HG02678 (cell line): Measurements from ENCODE around the gene LCN2.
"Not testable (repeated sequence)": the region's sequence is repeated elsewhere in the genome, so short reads cannot be mapped to it uniquely, and the experiment has no call there.

ENCODE experiments used
- ATAC-seq: cut with Tn5 transposase; IDR thresholded peaks from one replicate; pipeline ENCODE4 v1.9.1; 2021; ENCODE audit warnings: mild to moderate bottlenecking, moderate library complexity; ENCODE audit not compliant: unreplicated experiment

The LCN2 gene

DNA sequence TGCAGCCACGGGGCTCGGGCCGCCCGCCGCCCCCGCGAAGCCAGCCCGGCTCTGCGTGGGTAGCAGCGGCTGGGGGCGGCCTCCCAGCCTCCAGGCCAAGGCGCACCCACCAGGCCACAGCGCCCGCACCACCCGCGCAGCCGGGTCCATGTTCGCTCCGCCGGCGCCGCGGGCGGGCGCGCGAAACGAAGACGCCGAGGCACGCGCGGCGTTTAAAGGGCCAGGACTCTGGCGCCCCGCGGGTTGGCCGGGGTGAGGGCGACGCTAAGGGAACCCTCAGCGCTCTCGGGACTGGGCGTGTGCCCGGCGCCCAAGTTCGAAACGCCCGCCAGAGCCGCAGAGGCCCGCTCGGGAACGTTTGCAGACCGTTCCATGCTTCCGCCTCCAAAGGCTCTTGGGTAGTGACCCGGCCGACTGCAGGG is 21.7 kb upstream of the LCN2 start, which contains the start of gene PTGES2:
Gene PTGES2 (minus strand): TSS at position 162 of the 422 bp plus-strand sequence. CDS start 12 bp downstream, at position 150.
- ATAC-seq: peak; percentile 66

DNA sequence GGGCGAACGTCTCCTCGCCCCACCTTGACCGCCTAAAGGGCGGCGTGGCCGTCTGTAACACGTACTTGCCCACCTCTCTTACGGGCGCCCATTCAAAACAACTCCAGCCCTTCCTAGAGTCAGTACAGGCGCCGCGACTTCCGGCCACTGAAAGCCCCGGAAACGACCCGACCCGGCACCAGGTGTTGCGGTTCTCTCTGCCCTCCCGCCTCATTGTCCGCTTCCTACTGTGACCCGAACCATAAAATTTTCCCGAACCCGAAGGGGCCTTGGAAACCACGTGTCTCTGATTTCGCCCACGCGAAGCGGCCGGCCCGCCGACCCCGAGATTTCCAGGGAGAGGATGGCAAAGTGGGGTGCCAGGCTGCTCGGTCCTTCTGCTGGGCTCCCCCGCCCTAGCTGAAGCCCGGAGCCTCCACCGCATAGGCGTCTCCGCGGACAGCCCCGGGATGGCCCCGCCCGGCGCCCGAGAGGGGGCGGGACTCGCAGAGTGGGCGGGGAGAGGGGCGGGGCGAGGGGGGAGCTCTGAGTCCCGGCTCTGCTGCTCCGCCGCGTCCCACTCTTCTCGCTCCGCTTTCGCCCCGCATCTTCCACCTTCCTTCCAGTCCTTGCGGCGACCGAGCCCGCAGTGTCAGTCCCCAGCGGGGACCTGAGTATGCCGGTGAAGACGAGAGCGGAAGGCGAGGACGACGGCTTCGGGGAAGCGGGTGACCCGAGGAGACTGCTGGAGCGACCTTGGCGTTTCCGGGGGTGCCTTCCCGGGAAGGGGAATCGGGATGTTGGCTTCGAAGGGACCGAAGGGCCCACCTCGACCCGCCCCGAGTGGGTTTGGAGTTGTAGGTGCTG is 21.0 kb upstream of the LCN2 start:
- ATAC-seq: peak; percentile 67

DNA sequence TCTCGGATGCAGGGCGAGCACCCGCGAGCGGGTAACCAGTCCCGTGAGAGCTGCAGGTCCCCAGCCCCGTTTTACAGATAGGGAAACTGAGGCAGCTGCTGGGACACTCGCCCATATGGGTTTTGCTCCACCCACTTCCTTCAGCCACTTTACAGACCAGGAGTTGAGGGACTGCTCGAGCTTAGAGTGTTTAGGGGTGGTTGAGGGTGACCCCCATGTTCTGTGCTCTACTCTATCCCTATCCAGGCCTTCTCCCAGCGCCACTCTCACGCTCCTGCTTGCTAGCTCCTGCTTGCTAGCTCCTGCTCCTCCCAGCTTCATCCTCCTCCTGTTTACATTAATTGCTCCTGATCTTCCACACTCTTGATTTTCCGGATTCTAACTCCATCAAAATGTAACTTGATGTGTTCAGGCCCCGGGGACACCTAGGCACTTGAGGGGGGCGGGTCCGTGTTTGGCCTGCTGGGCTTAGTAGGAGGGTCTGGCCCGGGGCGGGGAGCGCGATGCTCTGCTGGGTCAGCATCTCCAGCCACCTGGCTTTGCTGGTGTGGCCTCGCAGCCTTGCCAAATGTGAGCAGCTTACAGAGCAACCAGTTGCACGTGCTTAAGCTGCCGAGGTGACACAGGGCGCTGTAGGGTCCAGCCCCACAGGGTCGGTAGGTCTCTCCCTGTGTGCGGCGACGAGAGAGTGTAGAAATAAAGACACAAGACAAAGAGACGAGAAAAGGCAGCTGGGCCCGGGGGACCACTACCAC is 20.2 kb upstream of the LCN2 start:
- ATAC-seq: no peak

DNA sequence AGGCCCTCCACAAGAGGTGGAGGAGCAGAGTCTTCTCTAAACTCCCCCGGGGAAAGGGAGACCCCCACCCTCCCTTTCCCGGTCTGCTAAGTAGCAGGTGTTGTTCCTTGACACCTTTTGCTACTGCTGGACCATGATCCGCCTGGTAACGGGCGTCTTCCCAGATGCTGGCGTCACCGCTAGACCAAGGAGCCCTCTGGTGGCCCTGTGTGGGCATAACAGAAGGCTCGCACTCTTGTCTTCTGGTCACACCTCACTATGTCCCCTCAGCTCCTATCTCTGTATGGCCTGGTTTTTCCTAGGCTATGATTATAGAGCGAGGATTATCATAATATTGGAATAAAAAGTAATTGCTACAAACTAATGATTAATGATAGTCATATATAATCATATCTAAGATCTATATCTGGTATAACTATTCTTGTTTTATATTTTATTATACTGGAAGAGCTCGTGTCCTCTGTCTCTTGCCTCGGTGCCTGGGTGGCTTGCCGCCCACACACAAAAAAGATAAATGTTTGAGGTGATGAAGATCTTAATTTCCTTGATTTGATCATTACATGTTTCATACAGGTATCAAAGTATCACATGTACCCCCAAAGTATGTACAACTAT is 19.2 kb upstream of the LCN2 start:
- ATAC-seq: not testable (repeated sequence)

DNA sequence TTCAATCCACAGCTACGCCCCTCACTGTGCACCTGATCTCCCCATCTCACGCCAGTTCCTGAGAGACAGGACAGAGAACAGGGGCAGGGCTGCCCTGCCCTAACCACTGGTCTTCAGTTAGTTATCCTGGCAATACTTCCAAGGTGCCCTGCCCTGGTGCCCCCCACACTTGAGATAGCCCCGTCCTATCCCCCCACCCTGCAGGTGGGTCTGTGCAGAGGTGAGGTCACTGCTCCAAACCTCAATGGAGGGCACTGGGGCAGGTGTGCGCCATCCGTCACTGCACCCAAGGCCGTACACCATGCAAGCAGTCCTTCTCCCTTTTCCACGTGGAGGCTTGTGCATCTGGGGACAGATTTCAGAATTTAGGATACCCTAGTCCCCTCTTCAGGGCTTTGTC is 18.6 kb upstream of the LCN2 start:
- ATAC-seq: not testable (repeated sequence)

DNA sequence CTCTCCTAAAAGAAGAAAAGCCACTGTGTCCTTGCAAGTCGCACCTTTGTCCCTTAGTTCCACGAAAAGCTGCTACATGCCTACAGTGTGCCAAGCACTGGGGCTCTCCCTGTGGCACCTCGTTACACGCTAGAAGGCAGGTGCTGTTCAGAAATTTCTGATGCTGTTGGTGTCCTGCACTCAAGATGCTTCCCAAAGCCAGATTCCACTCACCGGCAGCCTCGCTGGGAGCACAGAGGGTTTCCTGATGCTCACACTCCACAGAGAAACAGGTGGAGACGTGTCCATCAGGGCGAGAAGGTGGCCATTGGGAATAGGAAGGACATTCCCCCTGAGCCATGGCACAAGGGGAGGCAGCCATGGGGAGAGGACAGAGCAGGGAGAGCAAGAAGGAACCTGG is 17.9 kb upstream of the LCN2 start:
- ATAC-seq: not testable (repeated sequence)

DNA sequence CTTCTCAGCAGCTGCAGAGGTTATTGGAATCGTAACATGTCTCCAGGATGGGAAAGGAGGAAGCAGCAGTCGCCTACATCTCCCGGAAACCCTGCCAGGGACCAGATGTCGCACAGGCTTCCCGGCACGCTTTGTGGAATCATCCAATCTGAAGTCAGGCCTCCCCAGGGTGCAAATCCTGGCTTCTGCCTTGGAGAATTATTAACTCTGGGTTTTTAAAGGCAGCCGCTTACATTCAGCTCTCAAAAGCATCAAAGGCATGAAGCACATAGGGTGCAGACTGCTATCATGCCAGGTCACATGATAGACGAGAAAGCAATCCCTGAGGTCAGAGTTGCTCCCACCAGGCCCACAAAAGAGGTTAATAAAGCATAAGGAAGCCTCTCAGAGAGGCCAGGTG is 17.1 kb upstream of the LCN2 start:
- ATAC-seq: not testable (repeated sequence)

DNA sequence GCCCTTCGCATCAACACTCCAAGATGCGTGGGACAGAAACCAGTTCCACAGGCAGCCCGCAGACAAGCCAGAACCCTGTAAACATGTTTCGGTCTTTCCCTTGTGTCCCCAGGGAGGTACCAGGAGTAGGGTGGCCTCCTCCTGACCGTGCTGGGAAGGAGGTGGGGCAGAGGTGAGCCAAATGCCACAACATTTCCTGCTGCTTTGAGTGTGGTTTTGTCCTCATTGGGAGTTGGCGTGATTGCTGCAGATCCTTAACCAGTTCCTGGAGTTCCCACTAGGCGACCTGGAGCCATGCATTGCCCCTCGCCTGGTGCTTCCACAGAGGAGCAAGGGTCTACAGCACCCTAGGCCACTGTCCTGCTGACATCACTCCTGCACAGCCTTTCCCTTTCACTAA is 13.7 kb upstream of the LCN2 start:
- ATAC-seq: not testable (repeated sequence)

DNA sequence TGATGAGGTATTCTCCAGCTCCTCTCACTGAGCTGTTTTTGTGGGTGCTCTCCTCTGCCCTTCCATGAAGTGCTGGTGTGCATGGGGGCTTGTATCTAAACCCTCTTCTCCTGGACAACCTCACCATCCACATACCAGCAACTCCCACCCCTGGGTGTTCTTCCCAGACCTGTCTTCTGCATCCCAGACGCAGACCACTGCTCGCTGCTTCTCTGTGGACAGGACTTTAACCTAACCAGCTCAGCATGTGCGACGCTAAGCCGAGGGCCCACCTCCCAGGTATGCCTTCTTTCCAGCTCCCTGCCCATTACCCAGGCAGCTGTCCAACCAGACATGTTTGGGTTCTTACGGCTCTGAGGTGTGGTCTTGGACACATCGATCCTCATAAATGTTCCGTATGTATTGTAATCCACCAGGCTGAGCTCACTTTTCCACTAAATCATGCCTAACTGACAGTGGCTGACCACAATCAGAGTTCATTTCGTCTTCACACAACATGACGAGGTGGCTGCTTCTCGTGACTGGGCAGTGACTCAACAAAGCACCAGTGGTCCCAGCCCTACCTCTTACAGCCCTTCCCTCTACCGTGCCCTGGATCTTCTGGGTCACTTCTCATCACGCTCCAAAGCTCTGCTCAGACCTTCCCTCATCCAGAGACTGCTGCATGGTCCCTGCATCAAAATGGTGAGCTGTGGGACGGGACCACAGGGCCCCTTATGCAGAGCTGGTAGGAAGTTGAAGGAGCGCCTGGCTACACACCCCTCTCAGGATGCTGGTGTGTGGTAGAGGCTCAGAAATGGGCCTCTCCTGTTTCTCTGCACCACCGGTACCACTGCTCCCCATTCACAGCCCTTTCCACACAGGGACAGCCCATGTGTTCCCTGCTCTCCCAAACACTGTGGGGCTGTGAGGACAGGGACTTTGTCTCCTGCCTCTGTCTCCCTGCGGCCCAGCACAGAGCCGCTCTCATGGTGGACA is 12.1 kb upstream of the LCN2 start:
- ATAC-seq: no peak

DNA sequence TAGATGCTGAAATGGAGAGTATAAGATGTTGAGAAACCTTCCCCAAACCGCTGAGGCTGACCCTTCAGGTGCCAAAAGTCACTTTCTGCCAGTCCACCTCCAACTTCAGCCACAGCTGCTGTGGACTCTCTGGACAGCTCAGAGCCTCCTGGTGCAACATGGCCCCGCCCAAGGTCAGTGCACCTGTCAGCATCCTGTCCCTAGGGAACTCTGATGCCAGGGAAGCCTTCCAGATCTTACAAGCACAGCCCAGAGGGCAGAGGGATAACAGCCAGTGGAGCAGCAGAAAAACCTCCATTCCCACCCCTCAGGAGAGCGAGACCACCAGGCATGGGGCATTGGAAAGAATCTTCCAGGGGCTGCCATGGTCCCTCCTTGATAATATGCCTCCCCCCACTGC is 11.3 kb upstream of the LCN2 start:
- no peak for ATAC-seq

DNA sequence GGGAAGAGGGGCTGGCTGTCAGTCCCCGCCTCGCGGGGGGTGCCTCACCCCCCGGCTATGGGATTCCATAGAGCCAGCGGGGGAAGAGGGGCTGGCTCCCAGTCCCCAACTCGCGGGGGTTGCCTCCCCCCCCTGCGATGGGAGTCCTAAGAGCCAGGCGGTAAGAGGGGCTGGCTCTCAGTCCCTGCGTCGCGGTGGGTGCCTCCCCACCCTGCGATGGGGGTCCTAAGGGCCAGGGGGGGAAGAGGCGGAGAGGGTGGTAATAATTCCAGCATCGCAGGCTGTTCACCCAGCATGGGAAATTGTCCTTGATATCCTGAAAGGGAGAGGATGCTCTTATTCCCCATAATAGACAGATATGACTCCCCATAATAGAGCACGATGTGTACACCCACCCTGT is 9.6 kb upstream of the LCN2 start:
- ATAC-seq: no peak

DNA sequence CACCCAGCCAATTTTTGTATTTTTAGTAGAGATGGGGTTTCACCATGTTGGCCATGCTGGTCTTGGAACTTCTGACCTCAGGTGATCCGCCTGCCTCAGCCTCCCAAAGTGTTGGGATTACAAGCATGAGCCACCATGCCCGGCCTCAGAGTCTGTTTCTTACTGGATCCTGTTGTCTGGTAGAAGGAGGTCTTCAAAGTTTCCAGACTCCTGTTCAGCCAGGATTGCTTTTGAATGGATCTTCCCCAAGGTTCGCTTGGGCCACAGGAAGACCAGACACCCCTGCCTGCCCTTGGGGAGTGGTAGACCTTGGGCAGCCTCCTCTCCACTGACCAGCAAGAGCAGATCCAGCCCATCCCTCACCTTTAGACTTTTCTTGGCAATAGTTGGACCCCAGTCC is 7.6 kb upstream of the LCN2 start:
- ATAC-seq: no peak

DNA sequence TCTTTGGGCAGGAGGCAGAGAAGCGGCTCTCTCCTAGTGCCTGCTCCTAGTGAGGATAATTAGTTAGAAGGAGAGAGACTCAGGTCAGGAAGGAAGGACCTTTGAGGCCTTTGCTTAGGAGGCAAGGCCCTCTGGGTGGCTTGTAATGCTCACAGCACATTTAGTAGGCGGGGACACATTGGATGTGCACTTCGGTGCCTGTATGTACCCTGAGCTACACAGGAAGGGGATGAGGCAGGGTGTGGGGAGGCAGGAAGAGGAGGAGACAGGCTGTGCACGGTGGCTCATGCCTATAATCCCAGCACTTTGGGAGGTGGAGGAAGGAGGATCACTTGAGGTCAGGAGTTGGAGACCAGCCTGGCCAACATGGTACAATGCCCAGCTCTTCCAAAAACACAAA is 7.2 kb upstream of the LCN2 start:
- no peak for ATAC-seq

DNA sequence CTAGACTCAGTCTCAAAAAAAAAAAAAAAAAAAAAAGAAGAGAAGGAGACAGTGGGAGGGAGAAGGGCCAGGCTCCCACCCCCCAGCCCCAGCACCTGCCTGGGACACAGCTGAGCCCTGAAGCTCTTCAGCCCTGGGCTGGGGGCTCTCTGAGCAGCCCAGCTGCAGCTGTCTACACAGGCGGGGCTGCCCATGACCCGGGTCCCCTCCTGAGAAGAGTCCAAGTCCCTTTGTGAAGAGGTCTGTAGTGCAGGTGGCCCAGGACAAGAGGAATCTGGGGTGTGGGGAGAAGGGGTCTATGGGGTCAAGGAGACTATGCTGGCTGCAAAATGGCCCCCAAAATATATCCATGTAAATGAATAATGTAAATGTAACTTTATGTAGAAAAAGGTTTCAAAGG is 6.7 kb upstream of the LCN2 start:
- ATAC-seq: no peak

DNA sequence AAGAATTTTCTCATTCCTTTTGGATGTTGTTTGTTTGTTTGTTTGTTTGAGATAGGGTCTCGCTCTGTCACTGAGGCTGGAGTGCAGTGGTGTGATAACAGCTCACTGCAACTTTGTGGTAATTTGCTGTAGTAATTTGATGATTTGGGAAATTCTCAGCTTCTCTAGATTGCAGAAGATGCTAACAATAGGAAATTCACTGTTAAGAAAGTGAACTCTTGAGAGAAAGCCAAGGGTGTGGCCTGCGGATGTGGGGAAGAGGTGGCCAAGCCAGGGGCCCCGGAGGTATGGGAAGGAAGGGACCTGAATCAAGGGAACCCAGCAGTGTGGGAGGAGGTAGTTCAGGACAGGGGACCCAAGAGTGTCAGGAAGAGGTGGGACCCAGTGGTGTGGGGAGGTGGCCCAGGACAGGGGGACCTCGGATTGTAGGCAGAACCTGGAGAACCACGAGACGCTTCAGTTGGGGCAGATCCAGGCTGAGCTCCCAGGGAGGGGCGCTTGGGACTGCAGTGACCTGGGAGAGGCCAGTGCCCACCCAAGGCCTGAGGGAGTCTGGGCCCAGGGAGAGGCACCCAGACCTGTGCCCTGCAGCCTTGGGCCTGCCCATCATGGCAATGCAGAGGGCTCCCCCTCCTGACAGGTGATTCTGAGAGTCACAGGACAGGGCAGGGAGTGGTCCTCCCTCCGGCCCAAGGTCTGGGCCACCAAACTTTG is 5.6 kb upstream of the LCN2 start:
- no peak for ATAC-seq

DNA sequence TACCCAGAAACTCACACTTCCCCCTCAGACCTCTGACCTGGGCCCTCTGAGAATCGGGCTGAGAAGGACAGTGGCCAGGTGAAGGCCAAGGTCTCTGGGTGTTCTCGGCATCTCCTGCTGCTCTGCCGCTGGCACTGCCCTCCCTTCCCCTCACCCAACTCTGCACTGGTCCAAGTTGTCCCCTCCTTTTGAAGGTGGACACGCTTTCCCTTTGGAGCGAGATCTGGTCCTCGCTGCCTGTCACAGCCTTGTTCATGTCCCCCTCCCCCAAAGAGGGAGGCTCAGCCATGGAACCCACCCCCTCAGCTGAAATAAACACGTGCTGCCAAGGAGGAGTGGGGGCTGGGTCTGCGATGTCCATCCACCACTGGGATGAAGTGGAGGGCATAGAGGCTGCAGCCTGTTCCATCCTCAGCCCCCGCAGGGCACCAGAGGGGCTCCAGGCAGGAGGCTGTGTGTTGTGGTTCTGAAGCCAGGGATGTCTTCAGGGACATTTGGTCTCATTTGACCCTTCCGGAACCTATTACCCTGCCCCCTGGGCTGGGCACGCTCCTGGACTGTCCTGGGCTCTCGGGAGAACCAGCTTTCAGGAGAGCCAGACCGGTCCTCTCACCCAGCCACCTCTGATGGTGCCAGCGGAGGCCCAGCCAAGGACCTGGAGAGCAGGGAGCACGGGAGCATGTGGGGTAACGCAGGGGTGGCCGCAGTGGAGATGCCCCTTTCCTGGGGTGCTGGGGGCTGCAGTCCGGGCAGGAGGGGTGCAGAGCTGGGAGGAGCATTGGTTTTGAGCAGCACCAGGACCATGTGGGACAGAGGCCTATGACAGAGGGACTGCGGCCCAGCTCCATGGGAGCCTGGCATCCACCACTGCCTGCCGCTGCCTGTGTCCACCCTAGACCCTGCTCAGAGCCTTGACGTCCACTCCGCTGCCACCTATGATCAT is 4.7 kb upstream of the LCN2 start:
- no peak for ATAC-seq

DNA sequence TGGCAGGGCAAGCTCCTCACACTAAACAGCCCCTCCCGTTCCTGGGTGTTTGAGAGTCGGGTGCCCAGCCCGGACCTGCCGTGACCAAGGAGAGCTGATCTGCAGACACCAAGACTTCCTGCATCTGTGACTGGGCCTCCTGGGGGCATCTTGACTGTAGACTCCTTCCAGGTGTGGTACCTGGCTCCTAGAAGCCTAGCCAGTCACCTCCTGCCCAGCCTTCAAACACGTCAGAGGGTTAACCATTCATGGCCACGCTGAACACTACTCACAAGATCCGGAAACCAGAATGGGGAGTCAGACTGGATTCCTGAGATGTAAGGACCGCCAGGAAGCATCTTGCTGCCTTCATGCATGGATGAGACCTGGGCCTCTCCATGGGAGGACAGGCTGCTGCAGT is 3.7 kb upstream of the LCN2 start:
- no peak for ATAC-seq

DNA sequence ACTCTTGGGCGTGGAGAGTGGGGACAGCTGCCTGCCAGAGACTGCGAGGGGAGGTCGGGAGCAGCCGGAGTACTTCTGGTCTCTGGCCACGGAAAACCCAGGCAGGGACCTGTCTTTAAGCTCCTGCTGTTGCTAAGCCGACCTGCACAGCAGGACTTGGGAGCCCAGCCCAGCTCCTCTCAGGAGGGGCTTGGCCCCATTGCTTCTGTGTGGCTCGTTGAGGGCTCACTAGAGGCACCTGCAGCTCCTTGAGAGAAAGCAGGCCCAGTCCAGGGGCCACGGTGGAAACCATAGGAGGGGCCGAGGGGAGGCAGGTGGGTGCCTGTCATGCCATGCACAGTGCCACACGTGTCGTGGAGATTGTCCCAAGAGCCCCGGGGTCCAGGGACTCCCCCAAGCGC is 3.3 kb upstream of the LCN2 start:
- no peak for ATAC-seq

DNA sequence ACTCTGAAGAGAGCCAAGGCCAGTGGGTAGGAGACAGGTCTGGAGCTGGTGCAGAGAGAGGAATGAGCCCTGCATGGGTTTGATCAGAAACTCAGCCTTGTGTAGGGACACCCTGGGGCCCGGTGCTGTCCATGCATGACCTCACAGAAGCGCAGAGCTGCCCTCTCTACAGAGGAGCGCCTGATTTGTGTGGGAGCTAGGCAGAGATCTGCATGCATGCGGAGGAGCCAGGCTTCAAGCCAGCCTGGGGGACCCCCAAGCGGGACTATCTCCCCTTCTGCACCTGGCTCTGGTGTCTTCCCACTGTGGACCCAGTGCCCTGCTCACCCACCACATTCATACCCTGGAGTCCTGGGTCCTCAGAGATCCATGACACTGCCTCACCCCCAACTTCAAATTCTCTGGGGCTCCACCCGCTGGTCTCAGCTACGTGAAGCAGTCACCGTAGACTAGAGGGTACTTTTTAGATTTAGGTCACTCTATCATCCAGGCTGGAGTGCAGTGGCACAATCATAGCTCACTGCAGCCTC is 2.6 kb upstream of the LCN2 start:
- ATAC-seq: no peak
